Sigmoid colon (tissue), 7 donors: ENCODE measurements around the gene PLB1. TPM values are rescaled to one million over a fixed set of nuclear protein-coding genes. Genes with fewer than 3 reads are reported as not detected.

Experiments
- DNase-seq: peaks from one replicate; pipeline ENCODE4 v3.0.0-alpha.2; 2019
- H3K27ac ChIP-seq, 4 donors: fragments of 200-600 bp; sonication (generic); one replicate each; pipeline ENCODE4 v1.5.1; 2016 to 2019; ENCODE audit warnings: mild to moderate bottlenecking in 1 of 4
- H3K27me3 ChIP-seq, 3 donors: fragments of 200-600 bp; sonication (generic); one replicate each; pipeline ENCODE4 v1.5.1; 2019; ENCODE audit warnings: mild to moderate bottlenecking in 1 of 3
- H3K36me3 ChIP-seq, 4 donors: fragments of 200-600 bp; sonication (generic); one replicate each; pipeline ENCODE4 v1.5.1; 2016 to 2019
- H3K4me1 ChIP-seq, 4 donors: fragments of 200-600 bp; sonication (generic); one replicate each; pipeline ENCODE4 v1.5.1; 2017 to 2019
- H3K4me3 ChIP-seq, 4 donors: fragments of 200-600 bp; sonication (generic); one replicate each; pipeline ENCODE4 v1.5.1; 2017 to 2019; ENCODE audit warnings: mild to moderate bottlenecking in 2 of 4, moderate library complexity in 1 of 4
- H3K9me3 ChIP-seq, 4 donors: fragments of 200-600 bp in 3 of 4; sonication (generic) in 3 of 4; one replicate each; pipeline versions ENCODE4 v1.5.1 to v1.6.1; 2013 to 2019
- CTCF ChIP-seq, 4 experiments: fragments of 450-650 bp in 3 of 4; fragments of 200-600 bp in 1 of 4; IDR thresholded peaks; one replicate each; pipeline ENCODE4 v1.5.1; 2016 to 2019; ENCODE audit warnings: antibody characterized with exemption in 4 of 4, mild to moderate bottlenecking in 3 of 4, moderate library complexity in 2 of 4
- EP300 ChIP-seq, 4 donors: sonication (generic); formaldehyde crosslinking; IDR thresholded peaks; one replicate each; pipeline ENCODE4 v1.6.1; 2017; ENCODE audit warnings: antibody characterized with exemption in 4 of 4
- POLR2A ChIP-seq, 2 donors: fragments of 450-650 bp; IDR thresholded peaks; one replicate each; pipeline ENCODE4 v1.6.1; 2016; ENCODE audit warnings: antibody characterized with exemption in 2 of 2, mild to moderate bottlenecking in 2 of 2, moderate library complexity in 2 of 2
- POLR2AphosphoS5 ChIP-seq, 4 donors: sonication (generic); formaldehyde crosslinking; IDR thresholded peaks; one replicate each; pipeline ENCODE4 v1.6.1; 2017; ENCODE audit warnings: antibody characterized with exemption in 4 of 4
- WGBS, 2 donors: extraction: QIAGEN DNeasy Blood & Tissue Kit; methylation state at CpG; one replicate each; pipeline ENCODE4 v1.1.7; 2013; 5-methylcytosine and 5-hydroxymethylcytosine counted together
- intact Hi-C: fragments of 100-400 bp; cut with DNase I; formaldehyde crosslinking; loops from one replicate; pipeline ENCODE4 v1.15.1; 2023
- polyA plus RNA-seq, 3 donors: library from polyadenylated mRNA; stranded (reverse); fragments of 200-250 nt; gene quantifications; one replicate each; pipeline ENCODE4 v1.2.3, GENCODE V29; 2013
- total RNA-seq, 4 donors: library from RNA; depleted of rRNA; stranded (reverse); fragments of >200 nt; gene quantifications; one replicate each; pipeline ENCODE4 v1.1.0, GENCODE V29; 2016
- donor health status: healthy with polysubstance abuse.
- donor health status: Bipolar disorder and iron deficiency.
- donor health status: healthy.

Gene PLB1
- total and polyA plus RNA-seq, 7 donors, result 1.2 to 18.3 (median 2.1) TPM

GRCh38 chr2:28564346-28564745, 68.5 kb downstream of the PLB1 start:
- Histone ChIP-seq H3K27me3 (no peaks in the 10 kb centered on the region), H3K4me1 (peaks cover 0 to 8% (median 0%) of the 10 kb centered on the region in 4 donors), H3K36me3 (no peaks in the 10 kb centered on the region), H3K27ac (no peak overlapping the region), H3K4me3 (no peak overlapping the region), H3K9me3 (no peaks in the 10 kb centered on the region)
- intact Hi-C loops, result loop anchor here (10.0 kb wide), 1 partner anchor 330 kb away; the partner anchor contains the start of gene WDR43
- no peak for TF ChIP-seq POLR2A (IDR thresholded peaks at IDR 0.05)
- no peak for TF ChIP-seq CTCF (IDR thresholded peaks at IDR 0.05)
- no peak for TF ChIP-seq EP300 (IDR thresholded peaks at IDR 0.05)
- TF ChIP-seq POLR2AphosphoS5 (IDR thresholded peaks at IDR 0.05), result no peak
- 93 to 96% methylated on average over 4 of the region's 4 CpGs for WGBS, 2 donors
- DNase-seq, result peak; percentile 58

DNA sequence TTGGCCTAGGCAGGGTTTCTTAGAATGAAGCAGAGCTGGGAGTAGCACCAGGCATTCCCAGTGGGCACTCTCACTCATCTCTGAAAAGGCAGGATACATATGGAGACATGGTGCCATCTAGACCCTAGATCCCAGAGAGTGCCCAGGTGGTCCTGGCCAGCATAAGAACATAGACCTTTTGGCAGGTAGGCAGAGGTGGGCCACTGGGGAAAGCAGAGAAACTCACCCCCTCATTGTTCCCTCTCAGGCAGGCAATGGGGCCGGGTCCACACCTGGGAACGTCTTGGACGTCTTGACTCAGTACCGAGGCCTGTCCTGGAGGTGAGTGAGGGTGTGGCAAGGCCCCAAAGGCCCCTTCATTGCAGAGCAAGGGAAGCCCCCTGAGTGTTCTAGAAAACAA, 69.2 kb downstream of the PLB1 start:
- 92 to 94% methylated on average over 4 of the region's 4 CpGs for WGBS, 2 donors
- Histone ChIP-seq H3K27me3 (no peaks in the 10 kb centered on the region), H3K27ac (no peak overlapping the region), H3K9me3 (no peaks in the 10 kb centered on the region), H3K4me3 (no peak overlapping the region), H3K4me1 (peaks cover 0 to 8% (median 0%) of the 10 kb centered on the region in 4 donors), H3K36me3 (no peaks in the 10 kb centered on the region)
- DNase-seq, result peak; percentile 58
- TF ChIP-seq POLR2AphosphoS5 (IDR thresholded peaks at IDR 0.05) (no peak), POLR2A (IDR thresholded peaks at IDR 0.05) (no peak), EP300 (IDR thresholded peaks at IDR 0.05) (no peak), CTCF (IDR thresholded peaks at IDR 0.05) (no peak)
- intact Hi-C loops, result loop anchor here (5.0 to 10.0 kb wide), 2 partner anchors 247 to 330 kb away; partner anchors contain the start of genes SPDYA and WDR43

DNA sequence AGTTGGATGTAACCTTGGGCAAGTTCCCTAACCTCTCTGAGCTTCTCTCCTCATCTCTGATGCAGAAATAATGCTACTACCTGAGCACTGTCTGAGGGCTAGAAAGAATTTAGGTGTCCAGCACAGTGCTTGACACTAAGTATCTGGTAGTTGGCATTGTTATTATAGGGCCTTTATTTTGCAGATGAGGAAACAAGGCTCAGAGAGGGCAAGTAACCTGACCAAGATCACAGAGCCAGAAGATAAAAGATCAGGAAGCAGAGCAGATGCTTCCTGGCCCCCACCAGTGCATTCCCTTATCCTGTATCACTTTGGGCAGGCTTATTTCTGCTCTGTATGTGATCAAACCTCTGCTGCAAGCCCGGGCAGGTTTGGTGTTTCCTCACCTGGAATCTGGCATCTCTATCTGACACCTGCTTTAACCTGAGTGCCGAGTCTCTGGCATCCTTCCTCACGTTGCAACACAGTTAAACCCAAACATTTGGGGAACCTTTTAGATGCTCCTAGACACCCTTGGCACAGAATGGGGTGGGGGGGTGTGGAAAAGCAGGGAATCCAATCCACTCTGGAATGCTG, 69.9 kb downstream of the PLB1 start:
- WGBS, 2 donors, result 45 to 49% methylated on average over 3 of the region's 3 CpGs
- intact Hi-C loops, result loop anchor here (2.0 to 10.0 kb wide), 3 partner anchors 187 to 329 kb away; partner anchors contain the start of genes SPDYA and WDR43
- no peaks in the 10 kb centered on the region for H3K9me3 ChIP-seq
- DNase-seq, result peak; percentile 59
- TF ChIP-seq POLR2A (IDR thresholded peaks at IDR 0.05) (no peak), CTCF (IDR thresholded peaks at IDR 0.05) (no peak), POLR2AphosphoS5 (IDR thresholded peaks at IDR 0.05) (no peak), EP300 (IDR thresholded peaks at IDR 0.05) (no peak)
- H3K4me3 ChIP-seq, result peak overlapping the region in 1 of 4 donors; percentile 62
- H3K4me1 ChIP-seq, result peaks cover 0 to 8% (median 0%) of the 10 kb centered on the region in 4 donors
- no peaks in the 10 kb centered on the region for H3K27me3 ChIP-seq
- H3K36me3 ChIP-seq, result no peaks in the 10 kb centered on the region
- H3K27ac ChIP-seq, result peak overlapping the region in 1 of 4 donors; percentile 84

DNA sequence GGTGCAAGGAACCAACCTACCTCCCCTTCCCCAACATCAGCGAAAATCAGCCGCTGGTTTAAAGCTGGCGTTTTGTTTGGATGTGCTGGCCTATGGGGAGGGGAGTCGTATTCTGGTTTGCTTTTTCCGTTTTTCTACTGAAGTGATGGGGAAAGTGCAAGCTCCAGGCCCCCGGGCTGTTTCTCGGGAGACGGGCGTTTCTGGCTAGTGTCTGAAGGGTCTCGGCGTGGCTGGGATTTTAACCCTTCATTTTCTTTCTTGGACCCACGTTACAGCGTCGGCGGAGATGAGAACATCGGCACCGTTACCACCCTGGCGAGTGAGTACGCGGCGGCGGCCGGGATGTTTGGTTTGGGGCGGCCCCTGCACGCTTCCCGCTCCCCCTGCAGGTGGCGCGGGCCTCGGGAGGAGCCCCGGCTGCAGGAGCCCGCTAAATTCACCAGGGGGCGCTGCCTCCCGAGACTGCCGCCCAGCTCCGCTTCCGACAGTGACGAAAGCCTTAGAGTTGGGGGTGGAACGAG, 70.7 kb downstream of the PLB1 start:
- 1% methylated on average over 38 of the region's 38 CpGs for WGBS, 2 donors
- peak in 2 of 4 donors; percentile 38 to 40 for TF ChIP-seq POLR2AphosphoS5 (IDR thresholded peaks at IDR 0.05)
- peak; percentile 99 to 100 (median 99) for TF ChIP-seq CTCF (IDR thresholded peaks at IDR 0.05)
- TF ChIP-seq EP300 (IDR thresholded peaks at IDR 0.05), result peak in 1 of 4 donors; percentile 23
- TF ChIP-seq POLR2A (IDR thresholded peaks at IDR 0.05), result no peak
- Histone ChIP-seq H3K4me3 (peak overlapping the region; percentile 33 to 63 (median 60)), H3K4me1 (peaks cover 0 to 8% (median 0%) of the 10 kb centered on the region in 4 donors), H3K9me3 (no peaks in the 10 kb centered on the region), H3K36me3 (no peaks in the 10 kb centered on the region), H3K27ac (peak overlapping the region; percentile 68 to 84 (median 71)), H3K27me3 (no peaks in the 10 kb centered on the region)
- intact Hi-C loops, result loop anchor here (2.0 to 10.0 kb wide), 3 partner anchors 186 to 328 kb away; partner anchors contain the start of genes SPDYA and WDR43
- DNase-seq, result peak; percentile 91
